ENCODE measurements around the gene CRB2. TPM values are rescaled to one million over a fixed set of nuclear protein-coding genes. Genes with fewer than 3 reads are reported as not detected.

The CRB2 gene
- total and polyA plus RNA-seq, 2 of the 13 experiments (the other 11 are each of a cell fraction or from before 2014, with no cell fraction given): 0.01 to 0.29 TPM

- 79% methylated on average over 29 of the region's 67 CpGs for WGBS (ENCODE audit: low lambda C conversion rate)
Measured at GRCh38 chr9:123365881-123366528, 10.0 kb downstream of the CRB2 start.

More at GRCh38 chr9:123365881-123366528, 10.0 kb downstream of the CRB2 start:
- BruUV-seq (replicated peaks): no TSS peak
- intact Hi-C loops (cut with micrococcal nuclease; ENCODE audit: unreplicated experiment) (no loop called here), in situ Hi-C loops (cut with HindIII; ENCODE audit: extremely low pct_ligation_motif_present, low pct_unique_long_range_greater_than_20kb) (no loop called here)
- no peak for FAIRE-seq
- H3K36me3 ChIP-seq (replicated peaks in 1 of 2; ENCODE audit: control insufficient read depth in 1 of 2, insufficient read depth in 2 of 2, low read length in 2 of 2): no peaks in the 10 kb centered on the region
- no peak overlapping the region for H3K9ac ChIP-seq (ENCODE audit: insufficient read depth, low read depth, low read length)
- TF ChIP-seq ZNF792 (CRISPR knock-in tag; IDR thresholded peaks at IDR 0.05) (no peak), GTF3A (CRISPR knock-in tag; conservative IDR thresholded peaks at IDR 0.05) (no peak), POGZ (CRISPR knock-in tag; IDR thresholded peaks at IDR 0.05) (no peak), HIC2 (CRISPR knock-in tag; IDR thresholded peaks at IDR 0.05; ENCODE audit: low read depth) (no peak), DMAP1 (CRISPR knock-in tag; IDR thresholded peaks at IDR 0.05) (no peak), RARA (CRISPR knock-in tag; IDR thresholded peaks at IDR 0.05) (no peak), ZNF790 (CRISPR knock-in tag; IDR thresholded peaks at IDR 0.05; ENCODE audit: borderline replicate concordance) (no peak), IRX3 (CRISPR knock-in tag; IDR thresholded peaks at IDR 0.05; ENCODE audit: borderline replicate concordance, low read depth) (no peak), DBP (CRISPR knock-in tag; IDR thresholded peaks at IDR 0.05; ENCODE audit: not compliant biosample characterization) (no peak), IKZF5 (CRISPR knock-in tag; IDR thresholded peaks at IDR 0.05) (no peak), ZNF20 (CRISPR knock-in tag; IDR thresholded peaks at IDR 0.05) (no peak)
- no peak overlapping the region for H3K4me2 ChIP-seq (ENCODE audit: low read depth, low read length)
- H4K20me1 ChIP-seq (ENCODE audit: insufficient read depth, low read length): no peaks in the 10 kb centered on the region
- H3K27ac ChIP-seq (ENCODE audit: extremely low read length, insufficient read depth, low read length): no peak overlapping the region
- no peak overlapping the region for H2AFZ ChIP-seq (ENCODE audit: low read length)
- ATAC-seq: no peak
- no peaks in the 10 kb centered on the region for H3K9me3 ChIP-seq (ENCODE audit: low read length)
- H3K79me2 ChIP-seq (ENCODE audit: insufficient read depth, low read length): no peaks in the 10 kb centered on the region
- CTCF ChIA-PET (ENCODE audit: low intra/inter-chr PET ratio, low total read pairs): no interaction called here
- POLR2A ChIA-PET: no interaction called here
- no peak overlapping the region for H3K4me3 ChIP-seq (replicated peaks in 1 of 3; ENCODE audit: insufficient read depth in 1 of 3, low read depth in 2 of 3, low read length in 3 of 3)
- H3K4me1 ChIP-seq (ENCODE audit: insufficient read depth, low read length): peaks cover 36% of the 10 kb centered on the region
- no peak for DNase-seq (ENCODE audit: low spot score)
- H3K27me3 ChIP-seq (ENCODE audit: control insufficient read depth in 1 of 2, insufficient read depth in 2 of 2, low read length in 2 of 2): peaks cover 4 to 26% of the 10 kb centered on the region in 2 experiments
